Endodermal cell (in vitro differentiated cells): ENCODE results near the gene DENND4B. TPM values are rescaled to one million over a fixed set of nuclear protein-coding genes. Genes with fewer than 3 reads are reported as not detected.
"Not testable (repeated sequence)": the region's sequence is repeated elsewhere in the genome, so short reads cannot be mapped to it uniquely, and the experiment has no call there.

Experiments used
- DNase-seq: peaks from one replicate; pipeline ENCODE4 v3.0.0-alpha.2; 2017
- H3K27ac ChIP-seq: 2 replicates; pipeline ENCODE4 v1.5.1; 2013; ENCODE audit warnings: mild to moderate bottlenecking, low read depth, low read length, moderate library complexity
- H3K27me3 ChIP-seq: 2 replicates; pipeline ENCODE4 v1.6.1; 2013; ENCODE audit warnings: mild to moderate bottlenecking, low read length, moderate library complexity; ENCODE audit not compliant: insufficient read depth, control insufficient read depth, poor library complexity, severe bottlenecking
- H3K36me3 ChIP-seq: 2 replicates; pipeline ENCODE4 v1.7.0; 2013; ENCODE audit warnings: mild to moderate bottlenecking, low read length, moderate library complexity; ENCODE audit not compliant: control insufficient read depth, insufficient read depth
- H3K4me1 ChIP-seq: one replicate; pipeline ENCODE4 v1.7.0; 2013; ENCODE audit warnings: low read length; ENCODE audit not compliant: control insufficient read depth, insufficient read depth
- H3K4me3 ChIP-seq: 2 replicates; pipeline ENCODE4 v1.5.1; 2013; ENCODE audit warnings: mild to moderate bottlenecking, low read length, moderate library complexity
- H3K9ac ChIP-seq: 2 replicates; pipeline ENCODE4 v1.6.1; 2013; ENCODE audit warnings: mild to moderate bottlenecking, low read length, moderate library complexity; ENCODE audit not compliant: poor library complexity, severe bottlenecking; ENCODE audit errors: extremely low read depth
- H3K9me3 ChIP-seq: 2 replicates; pipeline ENCODE4 v1.6.1; 2013; ENCODE audit warnings: mild to moderate bottlenecking, low read length, moderate library complexity; ENCODE audit not compliant: control insufficient read depth
- H3K27ac Mint-ChIP-seq: 2 replicates; pipeline ENCODE4 v1.8.0; 2020; ENCODE audit warnings: mixed read lengths
- H3K27me3 Mint-ChIP-seq: 2 replicates; pipeline ENCODE4 v1.8.0; 2021; ENCODE audit warnings: mild to moderate bottlenecking, mixed read lengths; ENCODE audit not compliant: insufficient read depth
- H3K36me3 Mint-ChIP-seq: 2 replicates; pipeline ENCODE4 v1.8.0; 2020; ENCODE audit warnings: low read depth, mixed read lengths
- H3K4me1 Mint-ChIP-seq: 2 replicates; pipeline ENCODE4 v1.8.0; 2020; ENCODE audit warnings: mixed read lengths
- H3K4me3 Mint-ChIP-seq: 2 replicates; pipeline ENCODE4 v1.8.0; 2020; ENCODE audit warnings: mild to moderate bottlenecking, moderate library complexity, mixed read lengths
- H3K9me3 Mint-ChIP-seq: 2 replicates; pipeline ENCODE4 v1.8.0; 2020; ENCODE audit warnings: mild to moderate bottlenecking, mixed read lengths
- CTCF ChIP-seq: fragments of 200-600 bp; sonication (generic); conservative IDR thresholded peaks from 2 replicates; pipeline ENCODE4 v1.5.0; 2021; ENCODE audit warnings: antibody characterized with exemption, mild to moderate bottlenecking
- WGBS, 2 experiments: methylation state at CpG; one replicate each; pipeline versions ENCODE4 v1.1.5 to v1.1.7; 2013; ENCODE audit warnings: missing lambda C conversion rate in 2 of 2, mixed read lengths in 1 of 2; ENCODE audit not compliant: insufficient coverage in 1 of 2, insufficient read length in 1 of 2; 5-methylcytosine and 5-hydroxymethylcytosine counted together
- total RNA-seq, 2 donors: library from RNA; stranded (reverse); fragmentation: NEBNext Ultra II Directional in 1 of 2; extraction: Animal tissue kit (Norgen Biotek cat#: 25700) in 1 of 2; gene quantifications; 2 replicates in 1 of 2; 3 replicates in 1 of 2; pipeline ENCODE4 v1.2.1, GENCODE V29; 2021

The DENND4B gene
- total RNA-seq, 2 donors from 2014 or later, result 89.5 to 115 TPM

- no peak overlapping the region for H3K27ac ChIP-seq
- 64 to 79% methylated on average over 3 to 4 of the region's 4 CpGs for WGBS, 2 experiments
- no peak overlapping the region for H3K9ac ChIP-seq
- H3K27me3 ChIP-seq, result no peaks in the 10 kb centered on the region
- peak; percentile 58 for TF ChIP-seq CTCF
- H3K4me3 ChIP-seq, result peak overlapping the region; percentile 88
- Mint-ChIP-seq H3K27me3 (no peaks in the 10 kb centered on the region), H3K4me3 (peak overlapping the region; percentile 95), H3K9me3 (no peaks in the 10 kb centered on the region), H3K4me1 (peaks cover 23% of the 10 kb centered on the region), H3K27ac (peak overlapping the region; percentile 31), H3K36me3 (peaks cover 14% of the 10 kb centered on the region)
- DNase-seq, result peak; percentile 55
- H3K9me3 ChIP-seq, result no peaks in the 10 kb centered on the region
- H3K36me3 ChIP-seq, result peaks cover 27% of the 10 kb centered on the region
- peaks cover 12% of the 10 kb centered on the region for H3K4me1 ChIP-seq
Observed at GRCh38 chr1:153919876-153920852, 26.4 kb downstream of the DENND4B start.

DNA sequence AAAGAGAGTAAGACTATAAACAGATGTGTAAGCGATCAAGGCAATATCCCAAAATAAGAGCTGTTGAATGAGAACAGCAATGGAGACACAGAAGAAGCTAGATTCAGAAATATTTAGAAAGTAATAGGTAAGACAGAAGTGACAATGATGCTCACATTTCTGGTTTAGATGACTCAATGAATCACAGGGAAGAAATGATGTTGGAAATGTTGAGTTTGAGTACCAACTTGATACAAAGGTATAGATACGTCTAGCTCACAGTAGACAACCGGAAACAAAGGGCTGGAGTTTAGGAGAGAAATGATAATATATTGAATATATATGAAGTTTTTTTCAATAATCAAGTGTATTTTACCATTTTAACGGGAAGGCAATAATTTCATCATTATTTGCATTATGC is 30.2 kb downstream of the DENND4B start:
- Histone ChIP-seq H3K4me1 (peaks cover 12% of the 10 kb centered on the region), H3K9me3 (no peaks in the 10 kb centered on the region), H3K36me3 (peaks cover 39% of the 10 kb centered on the region), H3K27me3 (no peaks in the 10 kb centered on the region), H3K4me3 (no peak overlapping the region), H3K9ac (no peak overlapping the region), H3K27ac (no peak overlapping the region)
- Mint-ChIP-seq H3K4me1 (peaks cover 17% of the 10 kb centered on the region), H3K27ac (no peak overlapping the region), H3K36me3 (peaks cover 22% of the 10 kb centered on the region), H3K4me3 (no peak overlapping the region), H3K27me3 (no peaks in the 10 kb centered on the region), H3K9me3 (no peaks in the 10 kb centered on the region)
- no peak for TF ChIP-seq CTCF
- 91 to 98% methylated on average over 1 to 4 of the region's 4 CpGs for WGBS, 2 experiments
- DNase-seq, result no peak

DNA sequence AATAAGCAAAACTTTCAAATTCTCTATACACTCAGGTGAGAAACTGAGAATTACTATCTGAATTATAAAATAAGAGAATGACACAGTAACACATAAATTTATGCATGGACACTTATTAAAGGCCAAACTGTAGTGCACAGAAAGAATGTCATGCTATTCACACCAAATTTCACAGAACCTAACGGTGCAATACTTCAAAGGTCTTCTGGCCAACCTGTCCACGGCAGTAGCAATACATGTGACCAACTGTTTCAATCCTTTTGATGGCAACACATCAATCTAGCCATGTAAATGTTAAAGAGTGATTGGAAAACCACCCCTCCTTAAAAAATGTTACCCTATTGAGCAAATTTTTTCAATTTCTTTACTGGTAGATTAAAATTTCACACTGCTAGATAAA is 34.2 kb downstream of the DENND4B start:
- no peak for DNase-seq
- Mint-ChIP-seq H3K4me3 (no peak overlapping the region), H3K9me3 (peaks cover under 1% of the 10 kb centered on the region), H3K4me1 (no peaks in the 10 kb centered on the region), H3K36me3 (peaks cover 34% of the 10 kb centered on the region), H3K27me3 (no peaks in the 10 kb centered on the region), H3K27ac (no peak overlapping the region)
- Histone ChIP-seq H3K27me3 (no peaks in the 10 kb centered on the region), H3K36me3 (peaks cover 35% of the 10 kb centered on the region), H3K4me1 (no peaks in the 10 kb centered on the region), H3K4me3 (no peak overlapping the region), H3K9ac (no peak overlapping the region), H3K27ac (no peak overlapping the region), H3K9me3 (no peaks in the 10 kb centered on the region)
- WGBS, 2 experiments, result 99 to 100% methylated on average over 1 to 2 of the region's 2 CpGs
- no peak for TF ChIP-seq CTCF

- H3K27me3 ChIP-seq, DNase-seq, H3K9ac ChIP-seq, H3K4me1 ChIP-seq, H3K4me3 Mint-ChIP-seq, H3K27ac Mint-ChIP-seq, H3K9me3 ChIP-seq, H3K27me3 Mint-ChIP-seq, H3K9me3 Mint-ChIP-seq, H3K4me1 Mint-ChIP-seq, H3K4me3 ChIP-seq, H3K27ac ChIP-seq: not testable (repeated sequence)
- H3K36me3 ChIP-seq, result peaks cover 34% of the 10 kb centered on the region
- peaks cover 37% of the 10 kb centered on the region for H3K36me3 Mint-ChIP-seq
- 96 to 100% methylated on average over 4 to 5 of the region's 6 CpGs for WGBS, 2 experiments
Observed at GRCh38 chr1:153910560-153910959, 36.0 kb downstream of the DENND4B start.
